Measurements from ENCODE around the gene RERE.
"Not testable (repeated sequence)": the region's sequence is repeated elsewhere in the genome, so short reads cannot be mapped to it uniquely, and the experiment has no call there.

Gene RERE

GRCh38 chr1:8512504-8512903 lies 304.9 kb downstream of the RERE start:
- no peak for DNase-seq (ENCODE audit: low read depth)

GRCh38 chr1:8510041-8510823 lies 307.2 kb downstream of the RERE start:
- DNase-seq (ENCODE audit: low read depth): peak; percentile 94

- DNase-seq (ENCODE audit: low read depth): no peak
Measured at GRCh38 chr1:8509579-8509978, 307.9 kb downstream of the RERE start.

GRCh38 chr1:8506995-8507615 lies 310.3 kb downstream of the RERE start:
- no peak for DNase-seq (ENCODE audit: low read depth)

GRCh38 chr1:8506456-8506855 lies 311.0 kb downstream of the RERE start:
- DNase-seq (ENCODE audit: low read depth): no peak

- DNase-seq (ENCODE audit: low read depth): no peak
Measured at GRCh38 chr1:8503842-8504241, 313.6 kb downstream of the RERE start.

- DNase-seq (ENCODE audit: low read depth): not testable (repeated sequence)
Measured at GRCh38 chr1:8502949-8503348, 314.5 kb downstream of the RERE start.

GRCh38 chr1:8497210-8497819 lies 320.1 kb downstream of the RERE start:
- peak; percentile 90 for DNase-seq (ENCODE audit: low read depth)

- DNase-seq (ENCODE audit: low read depth): no peak
Measured at GRCh38 chr1:8496473-8496872, 321.0 kb downstream of the RERE start.

GRCh38 chr1:8495928-8496401 lies 321.5 kb downstream of the RERE start:
- no peak for DNase-seq (ENCODE audit: low read depth)

GRCh38 chr1:8494681-8495080 lies 322.8 kb downstream of the RERE start:
- no peak for DNase-seq (ENCODE audit: low read depth)

- DNase-seq (ENCODE audit: low read depth): no peak
Measured at GRCh38 chr1:8493916-8494540, 323.4 kb downstream of the RERE start.

GRCh38 chr1:8487249-8487648 lies 330.2 kb downstream of the RERE start:
- DNase-seq (ENCODE audit: low read depth): no peak

- no peak for DNase-seq (ENCODE audit: low read depth)
Measured at GRCh38 chr1:8486047-8486446, 331.4 kb downstream of the RERE start.

GRCh38 chr1:8483586-8483985 lies 333.9 kb downstream of the RERE start:
- DNase-seq (ENCODE audit: low read depth): no peak

GRCh38 chr1:8482979-8483381 lies 334.5 kb downstream of the RERE start:
- no peak for DNase-seq (ENCODE audit: low read depth)

GRCh38 chr1:8481650-8482380 lies 335.6 kb downstream of the RERE start:
- no peak for DNase-seq (ENCODE audit: low read depth)

GRCh38 chr1:8478566-8478965 lies 338.9 kb downstream of the RERE start:
- DNase-seq (ENCODE audit: low read depth): no peak

GRCh38 chr1:8477983-8478362 lies 339.5 kb downstream of the RERE start:
- DNase-seq (ENCODE audit: low read depth): peak; percentile 24

- peak; percentile 81 for DNase-seq (ENCODE audit: low read depth)
Measured at GRCh38 chr1:8477166-8477982, 340.1 kb downstream of the RERE start.

GRCh38 chr1:8476006-8476405 lies 341.4 kb downstream of the RERE start:
- no peak for DNase-seq (ENCODE audit: low read depth)
